GM12872 (cell line): ENCODE data around the gene HMGCL.

Source experiments
- CTCF ChIP-seq: IDR thresholded peaks from 3 replicates; pipeline ENCODE4 v1.5.1; 2011; ENCODE audit warnings: low read depth, mild to moderate bottlenecking, low read length, moderate library complexity; ENCODE audit not compliant: insufficient read depth

Gene HMGCL

GRCh38 chr1:23784846-23785245 lies 40.4 kb downstream of the HMGCL start:
- TF ChIP-seq CTCF, result no peak

GRCh38 chr1:23779826-23780371 lies 45.3 kb downstream of the HMGCL start:
- no peak for TF ChIP-seq CTCF

GRCh38 chr1:23777979-23778814 lies 47.0 kb downstream of the HMGCL start, which contains the start of gene PITHD1:
Gene PITHD1 (plus strand): TSS chr1:23778418. CDS start chr1:23778516, 98 bp downstream.
- no peak for TF ChIP-seq CTCF

GRCh38 chr1:23776217-23776616 lies 49.0 kb downstream of the HMGCL start:
- no peak for TF ChIP-seq CTCF

GRCh38 chr1:23774174-23774880 lies 50.9 kb downstream of the HMGCL start:
- TF ChIP-seq CTCF, result no peak

- TF ChIP-seq CTCF, result no peak
Measured at GRCh38 chr1:23772854-23773242, 52.4 kb downstream of the HMGCL start.
